ENCODE results near the gene PALLD.

DNA sequence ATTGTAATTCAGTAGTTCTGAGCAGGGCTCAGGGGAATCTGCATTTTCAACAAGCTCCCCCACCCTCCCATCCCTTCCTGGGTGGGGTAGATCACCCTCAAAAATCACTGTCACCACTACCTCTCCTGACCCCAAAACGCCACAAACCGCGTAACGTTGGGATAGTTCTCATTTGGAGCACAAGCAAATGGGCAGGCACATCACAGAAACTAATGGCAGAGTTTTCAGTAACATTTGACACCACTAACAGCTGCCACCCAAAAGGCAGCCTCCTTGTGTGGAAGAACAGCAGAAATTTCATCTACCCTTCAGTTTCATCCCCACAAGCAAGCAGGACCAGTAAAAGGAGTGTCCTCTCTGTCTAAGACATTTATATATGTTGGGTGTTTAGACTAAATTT lies 132.7 kb downstream of the PALLD start:
- TF ChIP-seq GATA2 (IDR thresholded peaks at IDR 0.05; ENCODE audit: low read depth, low read length) (no peak), GATA3 (IDR thresholded peaks at IDR 0.05; ENCODE audit: low read depth, low read length) (no peak)
